HCT116 (cell line): Measurements from ENCODE around the gene TOGARAM1. TPM values are rescaled to one million over a fixed set of nuclear protein-coding genes. Genes with fewer than 3 reads are reported as not detected.

Source experiments
- ATAC-seq: fragments of 200-7000 bp; cut with Tn5 transposase; 2 replicates; pipeline ENCODE4 v1.9.1; 2020; ENCODE audit warnings: mild to moderate bottlenecking, moderate library complexity
- BruUV-seq: library from RNA; stranded (reverse); fragments of 400-500 nt; replicated peaks from 2 replicates; lab custom pipeline; 2021; lab: Mats Ljungman, UMichigan
- CTCF ChIA-PET: fragments of 300-600 bp; sonication (Branson Sonifier 250); formaldehyde crosslinking; loops from one replicate; lab custom pipeline; 2021; ENCODE audit warnings: antibody characterized with exemption; lab: Charles Lee
- POLR2A ChIA-PET: fragments of 300-600, 350-600 bp; sonication (Branson Sonifier 250); formaldehyde crosslinking; loops from one replicate; lab custom pipeline; 2021; ENCODE audit warnings: antibody characterized with exemption; lab: Charles Lee
- RAD21 ChIA-PET, 2 experiments: fragments of 300-600 bp; sonication (Branson Sonifier 250); formaldehyde crosslinking; loops; one replicate each; lab custom pipeline; 2023; ENCODE audit warnings: low total read pairs in 2 of 2; ENCODE audit not compliant: uncharacterized antibody in 2 of 2, unreplicated experiment in 2 of 2, low non-redundant PET in 1 of 2; lab: Charles Lee
- DNase-seq: peaks from one replicate; pipeline ENCODE4 v3.0.0-alpha.2; 2010; ENCODE audit warnings: low read depth, low spot score
- H2AFZ ChIP-seq: fragments of 200-600 bp; shearing (Covaris generic), sonication (generic); 2 replicates; pipeline ENCODE4 v1.6.1; 2017; ENCODE audit warnings: low read depth, mixed run types, mixed read lengths, antibody characterized with exemption, low read length; ENCODE audit not compliant: poor library complexity, severe bottlenecking
- H3K27ac ChIP-seq: 2 replicates; pipeline ENCODE4 v1.5.1; 2012; ENCODE audit warnings: low read depth, low read length
- H3K27me3 ChIP-seq: fragments of 200-600 bp; sonication (generic); 2 replicates; pipeline ENCODE4 v1.6.1; 2016; ENCODE audit warnings: mixed run types, low read length, mixed read lengths; ENCODE audit not compliant: insufficient read depth
- H3K36me3 ChIP-seq, 2 experiments: fragments of 200-500 bp in 1 of 2; fragments of 200-600 bp in 1 of 2; sonication (Bioruptor generic) in 1 of 2; sonication (generic) in 1 of 2; 2 replicates each; pipeline versions ENCODE4 v1.5.1 to v1.6.1; 2014 to 2016; ENCODE audit warnings: low read length in 2 of 2, inconsistent platforms in 1 of 2, mixed read lengths in 1 of 2, mixed run types in 1 of 2; ENCODE audit not compliant: insufficient read depth in 2 of 2, control insufficient read depth in 1 of 2
- H3K4me1 ChIP-seq, 2 experiments: fragments of 200-600 bp in 1 of 2; sonication (generic) in 1 of 2; 2 replicates each; pipeline versions ENCODE4 v1.5.1 to v1.6.1; 2012 to 2017; ENCODE audit warnings: low read length in 2 of 2, inconsistent platforms in 1 of 2, mild to moderate bottlenecking in 1 of 2, mixed read lengths in 1 of 2, mixed run types in 1 of 2, moderate library complexity in 1 of 2; ENCODE audit not compliant: insufficient read depth in 2 of 2, control insufficient read depth in 1 of 2
- H3K4me2 ChIP-seq: fragments of 200-600 bp; sonication (generic); 2 replicates; pipeline ENCODE4 v1.6.1; 2017; ENCODE audit warnings: mixed run types, low read length, mixed read lengths
- H3K4me3 ChIP-seq, 2 experiments: fragments of 200-600 bp in 1 of 2; sonication (generic) in 1 of 2; replicated peaks in 1 of 2; 2 replicates each; pipeline ENCODE4 v1.5.1; 2011 to 2016; ENCODE audit warnings: low read length in 2 of 2, control low read depth in 1 of 2, low read depth in 1 of 2, mild to moderate bottlenecking in 1 of 2, mixed read lengths in 1 of 2, mixed run types in 1 of 2
- H3K79me2 ChIP-seq: fragments of 200-600 bp; sonication (generic); 2 replicates; pipeline ENCODE4 v1.6.1; 2017; ENCODE audit warnings: mild to moderate bottlenecking, mixed run types, low read length, moderate library complexity, mixed read lengths; ENCODE audit not compliant: insufficient read depth
- H3K9ac ChIP-seq: fragments of 200-600 bp; sonication (generic); 2 replicates; pipeline ENCODE4 v1.6.1; 2016; ENCODE audit warnings: low read length, mixed read lengths
- H3K9me2 ChIP-seq: fragments of 200-600 bp; sonication (generic), shearing (Covaris generic); 2 replicates; pipeline ENCODE4 v1.6.1; 2017; ENCODE audit warnings: mixed run types, mild to moderate bottlenecking, moderate library complexity; ENCODE audit not compliant: insufficient read depth
- H3K9me3 ChIP-seq, 2 experiments: fragments of 200-500 bp in 1 of 2; fragments of 200-600 bp in 1 of 2; sonication (Bioruptor generic) in 1 of 2; sonication (generic) in 1 of 2; 2 replicates each; pipeline ENCODE4 v1.6.1; 2014 to 2017; ENCODE audit warnings: low read length in 2 of 2, mixed read lengths in 2 of 2, inconsistent platforms in 1 of 2, low read depth in 1 of 2, mild to moderate bottlenecking in 1 of 2, mixed run types in 1 of 2, moderate library complexity in 1 of 2; ENCODE audit not compliant: control insufficient read depth in 1 of 2, insufficient read depth in 1 of 2
- H4K20me1 ChIP-seq: fragments of 200-600 bp; sonication (generic), shearing (Covaris generic); 2 replicates; pipeline ENCODE4 v1.6.1; 2017; ENCODE audit warnings: mixed run types, mild to moderate bottlenecking, moderate library complexity; ENCODE audit not compliant: insufficient read depth
- ATF3 ChIP-seq: IDR thresholded peaks from 2 replicates; pipeline ENCODE4 v1.6.1; 2012
- CBX3 ChIP-seq: IDR thresholded peaks from 2 replicates; pipeline ENCODE4 v1.6.1; 2012; ENCODE audit warnings: low read depth
- CEBPB ChIP-seq: IDR thresholded peaks from 2 replicates; pipeline ENCODE4 v1.6.1; 2012; ENCODE audit warnings: low read depth
- CTCF ChIP-seq, 3 experiments: fragments of 200-600 bp in 1 of 3; sonication (generic) in 1 of 3; IDR thresholded peaks in 2 of 3; conservative IDR thresholded peaks in 1 of 3; 2 replicates each; pipeline ENCODE4 v1.5.1; 2012 to 2017; ENCODE audit warnings: low read depth in 2 of 3, low read length in 2 of 3, antibody characterized with exemption in 1 of 3, borderline replicate concordance in 1 of 3, control low read depth in 1 of 3, mild to moderate bottlenecking in 1 of 3, mixed read lengths in 1 of 3, mixed run types in 1 of 3, moderate library complexity in 1 of 3; ENCODE audit not compliant: insufficient read depth in 1 of 3
- EGR1 ChIP-seq: IDR thresholded peaks from 2 replicates; pipeline ENCODE4 v1.6.1; 2012; ENCODE audit warnings: low read depth
- EZH2phosphoT487 ChIP-seq: fragments of 200-600 bp; IDR thresholded peaks from 2 replicates; pipeline ENCODE4 v1.6.1; 2018; ENCODE audit warnings: antibody characterized with exemption, borderline replicate concordance
- JUND ChIP-seq: IDR thresholded peaks from 2 replicates; pipeline ENCODE4 v1.6.1; 2012
- MAX ChIP-seq: IDR thresholded peaks from 2 replicates; pipeline ENCODE4 v1.6.1; 2012
- POLR2A ChIP-seq: IDR thresholded peaks from 2 replicates; pipeline ENCODE4 v1.7.0; 2011; ENCODE audit warnings: borderline replicate concordance; ENCODE audit not compliant: insufficient read depth, insufficient read length; ENCODE audit errors: extremely low read depth
- RAD21 ChIP-seq: IDR thresholded peaks from 2 replicates; pipeline ENCODE4 v1.6.1; 2012; ENCODE audit warnings: low read depth, mild to moderate bottlenecking
- REST ChIP-seq: IDR thresholded peaks from 2 replicates; pipeline ENCODE4 v1.6.1; 2012; ENCODE audit warnings: low read depth
- SIN3A ChIP-seq: IDR thresholded peaks from 2 replicates; pipeline ENCODE4 v1.6.1; 2012; ENCODE audit warnings: low read depth
- TCF7L2 ChIP-seq: IDR thresholded peaks from 2 replicates; pipeline ENCODE4 v1.7.0; 2011; ENCODE audit warnings: borderline replicate concordance, inconsistent platforms; ENCODE audit not compliant: insufficient read depth, insufficient read length; ENCODE audit errors: extremely low read depth
- YY1 ChIP-seq: IDR thresholded peaks from 2 replicates; pipeline ENCODE4 v1.6.1; 2011; ENCODE audit warnings: low read length, low read depth, moderate library complexity, mild to moderate bottlenecking; ENCODE audit not compliant: insufficient replicate concordance; ENCODE audit errors: extremely low read depth
- ZBTB33 ChIP-seq: IDR thresholded peaks from 2 replicates; pipeline ENCODE4 v1.6.1; 2011; ENCODE audit warnings: mild to moderate bottlenecking, low read length, moderate library complexity; ENCODE audit not compliant: insufficient replicate concordance; ENCODE audit errors: extremely low read depth
- ZFX ChIP-seq: fragments of 450-650 bp; IDR thresholded peaks from 2 replicates; pipeline ENCODE4 v1.6.1; 2017
- ZNF274 ChIP-seq: fragments of 200-500 bp; sonication (Bioruptor generic); IDR thresholded peaks from 2 replicates; pipeline ENCODE4 v1.6.1; 2014; ENCODE audit warnings: mild to moderate bottlenecking, low read depth, low read length, inconsistent platforms
- intact Hi-C: fragments of 100-400 bp; cut with micrococcal nuclease; formaldehyde crosslinking; loops from 2 replicates; pipeline ENCODE4 v1.10.0; 2022
- total RNA-seq: library from RNA; stranded (reverse); gene quantifications from one replicate; pipeline ENCODE4 v1.2.1, GENCODE V29; 2021; ENCODE audit not compliant: unreplicated experiment

TOGARAM1 gene
- total RNA-seq, 1 experiment from 2014 or later: 1.9 TPM

GRCh38 chr14:45038256-45038655, 76.3 kb downstream of the TOGARAM1 start:
- no peak overlapping the region for H3K4me3 ChIP-seq
- no peaks in the 10 kb centered on the region for H3K9me2 ChIP-seq
- BruUV-seq: no TSS peak
- no peak overlapping the region for H3K9ac ChIP-seq
- CTCF ChIA-PET: no interaction called here
- intact Hi-C loops: no loop called here
- H3K27ac ChIP-seq: no peak overlapping the region
- H3K9me3 ChIP-seq: peaks cover 9 to 15% of the 10 kb centered on the region in 2 experiments; a peak in 2 of 4 replicates
- no peaks in the 10 kb centered on the region for H4K20me1 ChIP-seq
- H3K27me3 ChIP-seq: no peaks in the 10 kb centered on the region
- no peaks in the 10 kb centered on the region for H3K79me2 ChIP-seq
- no peak for DNase-seq
- no peak overlapping the region for H3K4me2 ChIP-seq
- no peaks in the 10 kb centered on the region for H3K36me3 ChIP-seq
- H2AFZ ChIP-seq: no peak overlapping the region
- TF ChIP-seq CTCF (IDR thresholded peaks at IDR 0.05 in 2 of 3, conservative IDR thresholded peaks at IDR 0.05 in 1 of 3; ENCODE audit: borderline replicate concordance in 1 of 3, insufficient read depth in 1 of 3, low read depth in 2 of 3, low read length in 2 of 3) (no peak), MAX (no peak), ATF3 (no peak), EGR1 (no peak), REST (no peak), RAD21 (no peak), CBX3 (no peak), POLR2A (no peak), SIN3A (no peak), ZFX (no peak), TCF7L2 (no peak), ZNF274 (no peak), YY1 (no peak), JUND (no peak), EZH2phosphoT487 (no peak), ZBTB33 (no peak), CEBPB (no peak)
- POLR2A ChIA-PET: no interaction called here
- RAD21 ChIA-PET: no interaction called here
- H3K4me1 ChIP-seq: no peaks in the 10 kb centered on the region
- no peak for ATAC-seq
